Endothelial cell of umbilical vein (primary cell): ENCODE results near the gene ACAD10.

Source experiments
- POLR2A ChIP-seq: IDR thresholded peaks from 2 replicates; pipeline ENCODE4 v1.6.1; 2012; ENCODE audit warnings: low read depth, mild to moderate bottlenecking, control low read depth, low read length
- POLR2AphosphoS5 ChIP-seq: IDR thresholded peaks from 2 replicates; pipeline ENCODE4 v1.6.1; 2012; ENCODE audit warnings: low read depth, mild to moderate bottlenecking, control low read depth, low read length, moderate library complexity; ENCODE audit not compliant: insufficient read depth
- TF ChIP-seq, protein P1 (sequence below): IDR thresholded peaks from 2 replicates; pipeline ENCODE4 v1.6.1; 2011; ENCODE audit not compliant: insufficient read depth, insufficient read length
- TF ChIP-seq, protein P2 (sequence below), 2 donors: IDR thresholded peaks; 1 replicate in 1 of 2; 2 replicates in 1 of 2; pipeline ENCODE4 v1.5.1; 2011; ENCODE audit warnings: low read length in 2 of 2, mild to moderate bottlenecking in 2 of 2, moderate library complexity in 2 of 2, control low read depth in 1 of 2, inconsistent platforms in 1 of 2, low read depth in 1 of 2; ENCODE audit not compliant: insufficient read depth in 1 of 2; ENCODE audit errors: extremely low read depth in 1 of 2

DNA sequence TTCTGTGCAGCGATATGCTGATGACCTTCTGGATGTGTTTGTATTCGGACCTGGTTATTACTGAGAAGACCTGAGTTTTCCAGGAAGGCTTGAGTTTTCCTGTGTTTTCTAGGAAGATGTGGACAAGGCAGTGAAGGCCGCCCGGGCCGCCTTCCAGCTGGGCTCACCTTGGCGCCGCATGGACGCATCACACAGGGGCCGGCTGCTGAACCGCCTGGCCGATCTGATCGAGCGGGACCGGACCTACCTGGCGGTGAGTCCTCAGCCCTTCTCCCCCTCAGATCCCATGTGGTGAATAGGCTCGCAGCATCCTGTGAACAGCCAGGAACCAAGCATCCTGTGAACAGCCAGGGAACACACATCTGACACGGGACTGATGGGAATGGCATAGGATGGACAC, 97.2 kb downstream of the ACAD10 start:
- TF ChIP-seq POLR2A (no peak), POLR2AphosphoS5 (no peak)
- TF ChIP-seq, protein P1, sequence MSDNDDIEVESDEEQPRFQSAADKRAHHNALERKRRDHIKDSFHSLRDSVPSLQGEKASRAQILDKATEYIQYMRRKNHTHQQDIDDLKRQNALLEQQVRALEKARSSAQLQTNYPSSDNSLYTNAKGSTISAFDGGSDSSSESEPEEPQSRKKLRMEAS: no peak
- TF ChIP-seq, protein P2, sequence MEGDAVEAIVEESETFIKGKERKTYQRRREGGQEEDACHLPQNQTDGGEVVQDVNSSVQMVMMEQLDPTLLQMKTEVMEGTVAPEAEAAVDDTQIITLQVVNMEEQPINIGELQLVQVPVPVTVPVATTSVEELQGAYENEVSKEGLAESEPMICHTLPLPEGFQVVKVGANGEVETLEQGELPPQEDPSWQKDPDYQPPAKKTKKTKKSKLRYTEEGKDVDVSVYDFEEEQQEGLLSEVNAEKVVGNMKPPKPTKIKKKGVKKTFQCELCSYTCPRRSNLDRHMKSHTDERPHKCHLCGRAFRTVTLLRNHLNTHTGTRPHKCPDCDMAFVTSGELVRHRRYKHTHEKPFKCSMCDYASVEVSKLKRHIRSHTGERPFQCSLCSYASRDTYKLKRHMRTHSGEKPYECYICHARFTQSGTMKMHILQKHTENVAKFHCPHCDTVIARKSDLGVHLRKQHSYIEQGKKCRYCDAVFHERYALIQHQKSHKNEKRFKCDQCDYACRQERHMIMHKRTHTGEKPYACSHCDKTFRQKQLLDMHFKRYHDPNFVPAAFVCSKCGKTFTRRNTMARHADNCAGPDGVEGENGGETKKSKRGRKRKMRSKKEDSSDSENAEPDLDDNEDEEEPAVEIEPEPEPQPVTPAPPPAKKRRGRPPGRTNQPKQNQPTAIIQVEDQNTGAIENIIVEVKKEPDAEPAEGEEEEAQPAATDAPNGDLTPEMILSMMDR (IDR thresholded peaks at IDR 0.05; ENCODE audit: extremely low read depth in 1 of 2, insufficient read depth in 1 of 2, low read depth in 1 of 2, low read length in 2 of 2): no peak
